Right ventricle myocardium superior (tissue), 1 donor: ENCODE measurements around the gene MAMDC4. TPM values are rescaled to one million over a fixed set of nuclear protein-coding genes. Genes with fewer than 3 reads are reported as not detected.

ENCODE experiments used
- ATAC-seq: fragments of 200-7000 bp; cut with Tn5 transposase; one replicate; pipeline ENCODE4 v1.9.1; 2020; ENCODE audit warnings: mild to moderate bottlenecking; ENCODE audit not compliant: poor library complexity
- DNase-seq: peaks from one replicate; pipeline ENCODE4 v3.0.0-alpha.2; 2020
- intact Hi-C: fragments of 100-400 bp; cut with DNase I; formaldehyde crosslinking; loops from one replicate; pipeline ENCODE4 v1.11.2; 2022
- total RNA-seq: library from RNA; stranded (reverse); fragmentation: NEBNext Ultra II Directional; extraction: Animal tissue kit (Norgen Biotek cat#: 25700); gene quantifications from one replicate; pipeline ENCODE4 v1.2.1, GENCODE V29; 2021
- donor health status: DM: no; HTN: yes; CAD: no; lungs with severe emphysema.

The MAMDC4 gene
- total RNA-seq, 1 donor from 2014 or later, result 13.2 TPM

DNA sequence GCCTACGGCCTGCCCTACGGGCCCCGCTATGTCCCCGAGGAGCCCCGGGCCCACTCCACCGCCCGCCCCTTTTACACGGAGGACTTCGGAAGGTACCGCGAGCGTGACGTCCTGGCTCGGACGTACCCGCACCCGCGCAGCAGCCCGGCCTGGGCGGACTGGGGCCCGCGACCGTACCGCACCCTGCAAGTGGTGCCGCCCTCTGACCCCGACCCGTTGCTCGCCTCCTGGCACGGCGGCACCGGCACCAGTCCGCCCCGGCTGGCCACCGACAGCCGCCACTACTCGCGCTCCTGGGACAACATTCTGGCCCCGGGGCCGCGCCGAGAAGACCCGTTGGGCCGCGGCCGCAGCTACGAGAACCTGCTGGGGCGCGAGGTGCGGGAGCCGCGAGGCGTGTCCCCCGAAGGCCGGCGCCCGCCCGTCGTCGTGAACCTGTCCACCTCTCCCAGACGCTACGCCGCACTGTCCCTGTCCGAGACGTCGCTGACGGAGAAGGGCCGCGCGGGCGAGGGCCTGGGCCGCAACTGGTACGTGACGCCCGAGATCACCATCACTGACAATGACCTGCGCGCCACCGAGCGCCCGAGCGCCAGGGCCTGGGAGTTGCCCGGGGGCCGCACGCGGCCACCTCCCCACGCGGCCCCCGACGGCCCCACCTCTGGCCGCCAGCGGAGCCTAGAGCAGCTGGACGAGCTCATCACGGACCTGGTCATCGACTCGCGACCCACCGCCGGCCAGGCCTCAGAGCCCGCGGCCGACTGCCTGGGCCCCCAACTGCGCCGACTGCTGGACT lies 6.5 kb upstream of the MAMDC4 start:
- no peak for ATAC-seq
- no peak for DNase-seq
- intact Hi-C loops, result loop anchor here (5.0 kb wide), 1 partner anchor 97 kb away; the partner anchor contains the start of gene FBXW5

DNA sequence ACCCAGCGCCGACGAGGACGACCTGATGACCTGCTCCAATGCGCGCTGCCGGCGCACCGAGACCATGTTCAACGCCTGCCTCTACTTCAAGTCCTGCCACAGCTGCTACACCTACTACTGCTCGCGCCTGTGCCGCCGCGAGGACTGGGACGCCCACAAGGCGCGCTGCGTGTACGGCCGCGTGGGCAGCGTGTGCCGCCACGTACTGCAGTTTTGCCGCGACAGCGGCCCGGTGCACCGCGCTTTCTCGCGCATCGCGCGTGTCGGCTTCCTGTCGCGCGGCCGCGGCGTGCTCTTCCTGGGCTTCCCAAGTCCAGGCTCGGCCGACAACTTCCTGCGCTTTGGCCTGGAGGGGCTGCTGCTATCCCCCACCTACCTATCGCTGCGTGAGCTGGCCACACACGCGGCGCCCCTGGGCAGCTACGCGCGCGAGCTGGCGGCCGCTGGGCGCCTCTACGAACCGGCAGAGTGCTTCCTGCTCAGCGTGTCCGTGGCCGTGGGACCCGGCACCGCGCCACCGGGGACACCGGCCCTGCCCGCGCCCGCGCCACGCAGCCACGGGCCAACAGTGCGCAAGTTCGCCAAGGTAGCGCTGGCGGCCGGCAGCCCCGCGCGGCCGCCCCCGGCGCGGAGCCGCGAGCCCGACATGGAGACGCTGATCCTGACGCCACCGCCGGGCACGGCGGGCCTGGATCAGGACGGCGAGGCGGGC lies 5.6 kb upstream of the MAMDC4 start:
- intact Hi-C loops, result loop anchor here (5.0 kb wide), 1 partner anchor 96 kb away; the partner anchor contains the start of gene FBXW5
- ATAC-seq, result no peak

DNA sequence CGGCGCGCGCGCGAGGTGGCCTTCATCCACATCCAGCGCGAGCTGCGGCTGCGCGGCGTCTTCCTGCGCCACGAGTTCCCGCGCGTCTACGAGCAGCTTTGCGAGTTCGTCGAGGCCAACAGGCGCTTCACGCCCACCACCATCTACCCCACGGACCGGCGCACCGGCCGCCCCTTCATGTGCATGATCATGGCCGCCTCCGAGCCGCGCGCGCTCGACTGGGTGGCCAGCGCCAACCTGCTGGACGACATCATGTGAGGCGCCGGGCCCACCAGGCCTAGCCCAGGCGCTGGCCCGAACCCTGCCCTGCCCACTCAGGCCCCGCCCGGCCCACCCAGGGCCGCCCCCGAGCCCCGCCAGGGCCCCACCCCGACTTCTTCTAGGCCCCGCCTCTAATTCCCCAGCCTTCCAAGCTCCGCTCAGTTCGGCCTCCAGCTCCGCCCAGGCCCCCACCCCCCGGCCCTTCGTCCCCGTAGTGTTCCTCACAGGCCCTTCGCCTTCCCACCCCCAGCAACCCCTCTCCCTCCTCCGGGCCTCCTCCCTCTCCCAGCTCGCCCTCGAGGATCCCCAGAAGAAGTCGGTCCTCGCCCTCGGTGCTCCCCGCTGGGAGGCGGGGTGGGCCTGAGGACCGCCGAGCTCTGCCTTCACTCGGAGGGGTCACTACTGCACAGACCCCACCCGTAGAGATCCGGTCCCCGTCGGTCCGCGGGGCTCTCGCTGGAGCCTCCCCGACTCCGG lies 4.9 kb upstream of the MAMDC4 start:
- peak; percentile 81 for DNase-seq

More for the DNA sequence above, 5.6 kb upstream of the MAMDC4 start:
- DNase-seq, result no peak

DNA sequence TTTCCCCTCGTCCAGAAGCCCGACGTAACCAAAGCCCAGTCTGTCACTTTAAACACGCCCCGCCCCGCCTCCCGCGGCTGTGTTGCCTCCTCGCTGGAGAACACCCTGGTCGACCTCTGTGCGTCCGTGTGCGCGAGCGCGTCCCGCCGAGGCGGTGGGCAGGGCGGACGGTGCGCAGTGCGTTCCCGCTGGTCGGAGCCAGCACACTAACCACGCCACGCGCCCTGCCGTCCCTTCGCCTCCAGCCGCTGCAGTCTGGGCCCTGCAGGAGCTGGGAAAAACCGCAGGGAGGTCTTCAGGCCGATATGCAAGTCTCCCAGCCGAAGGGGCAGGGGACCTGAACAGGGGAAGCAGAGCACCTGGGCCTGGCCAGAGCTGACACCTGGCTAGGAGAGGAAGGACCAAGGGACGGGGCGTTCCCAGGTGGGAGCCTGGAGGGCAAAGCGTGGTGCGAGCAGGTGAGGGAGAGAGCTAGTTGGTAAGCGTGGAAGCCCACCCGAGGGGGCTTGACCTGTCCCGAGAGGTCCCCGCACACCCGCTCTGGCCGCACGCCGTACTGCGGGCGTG lies 4.2 kb upstream of the MAMDC4 start:
- peak; percentile 96 for DNase-seq
- intact Hi-C loops, result loop anchor here (5.0 kb wide), 1 partner anchor 94 kb away; the partner anchor contains the start of gene FBXW5
- ATAC-seq, result peak; percentile 64

More for the DNA sequence above, 4.9 kb upstream of the MAMDC4 start:
- peak; percentile 29 for ATAC-seq
- intact Hi-C loops, result loop anchor here (5.0 kb wide), 1 partner anchor 95 kb away; the partner anchor contains the start of gene FBXW5

DNA sequence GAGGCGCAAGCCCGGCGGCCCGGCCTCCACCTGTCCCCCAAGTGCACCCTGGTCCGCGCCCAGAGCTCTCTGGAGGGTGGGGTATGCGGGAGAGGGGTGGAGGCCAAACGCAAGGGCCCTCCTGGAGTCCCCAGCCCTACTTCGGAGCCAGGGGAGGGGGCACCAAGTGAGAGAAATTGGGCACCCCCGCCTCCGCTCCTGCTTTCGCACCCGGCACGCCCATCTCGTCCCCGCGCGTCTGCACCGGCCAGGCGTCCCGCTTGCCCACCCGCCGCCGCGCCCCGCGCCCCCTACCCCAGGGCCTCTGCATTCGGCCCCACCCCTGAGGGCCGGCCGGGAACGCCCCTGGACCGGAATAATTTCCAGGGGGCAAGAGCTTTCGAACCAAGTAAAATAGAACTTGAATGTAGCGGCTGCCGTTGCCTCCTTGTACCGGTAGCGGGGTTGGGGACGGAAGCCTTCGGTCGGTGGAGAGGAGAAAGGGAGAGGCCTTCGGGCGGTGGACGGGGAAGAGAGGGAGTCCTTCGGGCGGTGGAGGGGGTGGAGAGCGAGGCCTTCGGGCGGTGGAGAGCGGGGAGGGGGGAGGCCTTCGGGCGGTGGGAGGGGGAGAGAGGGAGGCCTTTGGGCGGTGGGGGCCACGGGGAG lies 3.6 kb upstream of the MAMDC4 start:
- intact Hi-C loops, result loop anchor here (5.0 kb wide), 1 partner anchor 94 kb away; the partner anchor contains the start of gene FBXW5
- DNase-seq (peak; percentile 67), ATAC-seq (peak; percentile 9)

DNA sequence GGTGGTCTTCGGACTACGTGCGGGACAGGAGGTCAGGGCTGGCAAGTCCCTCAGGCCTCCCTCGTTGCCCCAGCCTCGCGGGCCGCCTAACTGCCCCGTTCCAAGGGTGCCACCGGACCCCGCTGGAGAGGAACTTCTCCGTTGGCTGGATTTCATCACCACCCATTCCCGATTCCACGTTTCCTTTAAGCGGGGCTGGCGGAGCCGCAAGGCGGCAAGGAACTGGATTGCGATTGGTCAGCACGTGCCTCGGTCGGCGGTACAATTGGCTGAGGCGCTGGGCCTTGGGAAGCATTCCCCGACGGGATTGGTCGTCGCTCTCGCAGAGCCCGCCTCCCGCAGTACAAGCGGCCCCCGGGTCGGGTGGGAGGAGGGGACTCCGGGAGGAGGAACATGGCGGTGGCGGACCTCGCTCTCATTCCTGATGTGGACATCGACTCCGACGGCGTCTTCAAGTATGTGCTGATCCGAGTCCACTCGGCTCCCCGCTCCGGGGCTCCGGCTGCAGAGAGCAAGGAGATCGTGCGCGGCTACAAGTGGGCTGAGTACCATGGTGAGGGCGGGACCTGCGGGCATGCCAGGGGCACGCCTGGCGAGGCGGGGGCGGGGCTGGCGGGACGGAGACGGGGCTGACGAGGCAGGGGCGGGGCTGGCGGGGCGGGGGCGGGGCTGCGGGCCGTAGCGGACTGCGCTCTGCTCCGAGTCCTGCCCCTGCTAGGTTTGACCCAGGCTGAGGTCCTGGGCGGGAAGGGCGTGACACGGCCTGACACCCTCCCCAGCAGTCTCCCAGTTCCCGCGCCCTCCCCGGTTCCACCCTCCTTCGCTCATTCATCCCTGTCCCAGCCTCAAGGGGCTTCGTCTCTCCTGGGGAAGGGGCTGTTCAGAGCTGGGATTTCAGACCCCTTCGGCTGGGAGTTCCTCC lies 2.8 kb upstream of the MAMDC4 start, which contains the start of gene PHPT1:
TSS of gene PHPT1 (plus strand) at position 372 of the 922 bp plus-strand sequence. CDS start at position 394, 22 bp downstream.
- ATAC-seq, result peak; percentile 83
- intact Hi-C loops, result loop anchor here (5.0 kb wide), 1 partner anchor 93 kb away; the partner anchor contains the start of gene FBXW5
- peak; percentile 99 for DNase-seq

DNA sequence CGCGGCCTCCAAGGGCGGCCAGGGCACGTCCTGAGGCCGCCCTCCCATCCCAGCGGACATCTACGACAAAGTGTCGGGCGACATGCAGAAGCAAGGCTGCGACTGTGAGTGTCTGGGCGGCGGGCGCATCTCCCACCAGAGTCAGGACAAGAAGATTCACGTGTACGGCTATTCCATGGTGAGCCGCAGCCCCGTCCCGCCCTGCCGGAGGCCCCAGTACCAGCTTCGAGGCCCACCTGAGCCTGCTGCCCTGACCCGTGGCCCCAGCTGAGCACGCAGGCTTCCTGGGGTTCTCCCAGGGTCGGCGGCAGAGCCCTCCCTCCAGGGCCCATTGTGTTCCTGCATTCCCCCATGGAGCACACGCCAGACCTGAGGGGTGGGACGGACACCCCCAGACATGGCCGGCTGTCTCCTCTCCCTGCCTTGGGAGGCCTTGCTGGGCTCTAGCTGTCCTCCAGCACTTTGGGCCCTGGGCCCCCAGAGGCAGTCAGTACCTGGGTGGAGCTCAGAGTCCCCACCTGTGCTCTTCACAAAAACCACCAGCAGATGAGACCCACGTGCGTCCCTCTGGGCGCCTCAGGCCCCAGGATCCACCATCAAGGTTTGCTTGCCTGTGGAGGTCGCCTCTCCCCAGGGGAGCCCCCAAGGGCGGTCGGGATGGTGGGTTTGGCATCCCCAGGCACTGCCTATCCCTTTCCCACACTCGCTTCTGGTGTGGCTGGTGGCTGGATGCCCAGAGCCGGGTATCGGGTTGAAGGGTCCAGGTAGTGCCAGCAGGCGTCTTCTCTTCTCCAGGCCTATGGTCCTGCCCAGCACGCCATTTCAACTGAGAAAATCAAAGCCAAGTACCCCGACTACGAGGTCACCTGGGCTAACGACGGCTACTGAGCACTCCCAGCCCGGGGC lies 1.9 kb upstream of the MAMDC4 start:
- ATAC-seq (no peak), DNase-seq (no peak)
- intact Hi-C loops, result loop anchor here (5.0 kb wide), 1 partner anchor 92 kb away; the partner anchor contains the start of gene FBXW5

DNA sequence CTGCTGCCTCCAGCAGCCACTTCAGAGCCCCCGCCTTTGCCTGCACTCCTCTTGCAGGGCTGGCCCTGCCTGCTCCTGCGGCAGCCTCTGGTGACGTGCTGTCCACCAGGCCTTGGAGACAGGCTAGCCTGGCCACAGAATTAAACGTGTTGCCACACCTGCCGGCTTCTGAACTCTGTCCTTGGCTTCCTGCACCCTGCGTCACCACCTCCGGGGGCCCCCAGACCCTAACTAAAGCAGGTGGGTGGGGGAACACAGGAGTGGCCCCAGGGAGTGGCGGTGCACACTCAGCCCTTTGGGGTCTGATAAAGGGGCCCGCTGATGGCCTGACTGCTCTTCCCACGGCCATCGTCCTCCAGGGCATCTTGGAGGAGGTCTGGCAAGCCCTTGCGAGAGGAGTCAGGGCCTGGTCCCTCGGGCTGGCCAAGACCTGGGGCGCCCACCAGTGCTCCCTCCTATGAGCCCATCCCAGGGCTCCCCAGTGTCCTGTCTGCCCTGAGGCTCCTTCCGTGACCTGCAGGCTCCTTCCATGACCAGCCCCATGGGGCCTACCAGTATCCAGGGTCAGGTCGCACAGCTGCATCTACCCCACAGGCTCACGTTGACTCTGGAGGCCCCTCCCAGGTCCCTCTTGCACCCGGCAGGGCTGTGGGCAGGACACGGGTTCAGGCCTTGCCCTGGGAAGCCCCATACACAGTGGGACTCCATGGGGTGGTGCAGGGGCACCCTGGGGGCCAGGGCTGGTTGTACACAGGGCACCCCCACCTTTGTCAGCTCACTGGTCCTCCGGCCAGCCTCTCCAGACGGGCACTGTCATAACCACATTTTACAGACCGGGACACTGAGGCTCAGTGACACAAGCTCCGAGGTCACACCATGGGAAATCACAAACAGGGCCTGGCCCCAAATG lies 1.0 kb upstream of the MAMDC4 start:
- ATAC-seq (no peak), DNase-seq (no peak)
- intact Hi-C loops, result no loop called here

DNA sequence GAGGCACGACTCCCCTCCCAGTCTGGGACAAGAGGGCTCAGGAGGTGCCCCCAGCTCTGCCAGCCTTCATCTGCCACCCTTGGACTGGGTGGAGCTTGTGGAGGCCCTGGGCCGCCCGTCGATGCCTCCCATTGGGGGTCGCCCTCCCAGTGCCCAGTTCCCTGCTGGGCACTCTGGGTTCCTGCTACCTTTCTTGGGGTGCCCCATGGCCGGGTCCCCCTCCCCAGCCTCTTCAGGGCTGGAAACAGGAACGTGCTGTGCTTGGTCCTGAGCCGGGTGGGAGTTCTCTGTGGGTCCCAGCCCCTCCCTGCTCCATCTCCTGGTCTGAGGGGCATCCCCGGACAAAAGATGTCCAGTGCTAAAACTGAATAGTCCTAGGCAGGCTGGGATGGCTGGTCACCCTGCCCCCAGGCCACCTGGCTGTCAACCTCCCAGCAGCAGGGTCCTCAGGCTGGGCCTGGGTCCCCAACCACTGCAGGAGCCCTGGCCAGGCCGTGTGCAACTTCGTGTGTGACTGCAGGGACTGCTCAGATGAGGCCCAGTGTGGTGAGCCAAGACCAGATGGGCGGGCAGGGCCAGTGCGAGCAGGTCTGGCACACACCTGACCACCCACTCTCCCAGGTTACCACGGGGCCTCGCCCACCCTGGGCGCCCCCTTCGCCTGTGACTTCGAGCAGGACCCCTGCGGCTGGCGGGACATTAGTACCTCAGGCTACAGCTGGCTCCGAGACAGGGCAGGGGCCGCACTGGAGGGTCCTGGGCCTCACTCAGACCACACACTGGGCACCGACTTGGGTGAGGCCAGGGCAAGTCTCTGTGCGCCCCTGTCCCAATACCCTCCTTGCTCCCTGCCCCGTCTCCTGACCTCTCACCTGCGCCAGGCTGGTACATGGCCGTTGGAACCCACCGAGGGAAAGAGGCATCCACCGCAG lies 784 bp downstream of the MAMDC4 start:
- intact Hi-C loops, result no loop called here
- ATAC-seq (no peak), DNase-seq (no peak)

DNA sequence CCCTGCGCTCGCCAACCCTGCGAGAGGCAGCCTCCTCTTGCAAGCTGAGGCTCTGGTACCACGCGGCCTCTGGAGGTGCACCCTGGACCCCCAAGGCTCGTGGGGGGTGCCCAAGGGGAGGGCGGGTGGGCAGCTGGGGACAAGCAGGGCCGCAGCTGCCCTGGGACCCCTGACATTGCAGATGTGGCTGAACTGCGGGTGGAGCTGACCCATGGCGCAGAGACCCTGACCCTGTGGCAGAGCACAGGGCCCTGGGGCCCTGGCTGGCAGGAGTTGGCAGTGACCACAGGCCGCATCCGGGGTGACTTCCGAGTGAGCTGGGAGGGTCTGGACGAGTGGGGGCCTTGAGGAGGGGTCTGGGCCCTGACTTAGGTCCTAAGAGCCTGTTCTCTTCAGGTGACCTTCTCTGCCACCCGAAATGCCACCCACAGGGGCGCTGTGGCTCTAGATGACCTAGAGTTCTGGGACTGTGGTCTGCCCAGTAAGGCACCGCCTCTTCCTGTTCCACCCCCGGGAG lies 1.5 kb downstream of the MAMDC4 start:
- intact Hi-C loops, result no loop called here
- DNase-seq (peak; percentile 39), ATAC-seq (no peak)

DNA sequence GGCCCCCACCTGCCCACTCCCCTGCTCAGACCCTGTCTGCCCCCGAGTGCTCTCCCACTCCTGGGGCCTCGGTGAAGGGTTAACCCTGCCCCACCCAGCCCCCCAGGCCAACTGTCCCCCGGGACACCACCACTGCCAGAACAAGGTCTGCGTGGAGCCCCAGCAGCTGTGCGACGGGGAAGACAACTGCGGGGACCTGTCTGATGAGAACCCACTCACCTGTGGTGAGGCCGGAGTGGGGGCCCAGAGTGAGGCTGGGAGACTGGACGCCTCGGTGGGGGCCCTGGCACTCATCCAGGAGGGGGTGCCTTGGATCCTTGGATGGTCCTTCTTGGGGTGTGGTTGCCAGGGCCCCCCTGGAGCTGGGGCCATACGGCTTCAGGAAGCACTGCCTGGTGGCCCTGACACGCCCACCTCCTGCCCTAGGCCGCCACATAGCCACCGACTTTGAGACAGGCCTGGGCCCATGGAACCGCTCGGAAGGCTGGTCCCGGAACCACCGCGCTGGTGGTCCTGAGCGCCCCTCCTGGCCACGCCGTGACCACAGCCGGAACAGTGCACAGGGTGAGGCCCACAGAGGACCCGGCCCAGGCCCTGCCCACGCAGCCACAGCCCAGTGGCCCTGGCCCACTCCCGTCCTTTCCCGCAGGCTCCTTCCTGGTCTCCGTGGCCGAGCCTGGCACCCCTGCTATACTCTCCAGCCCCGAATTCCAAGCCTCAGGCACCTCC lies 2.1 kb downstream of the MAMDC4 start:
- intact Hi-C loops, result no loop called here
- ATAC-seq (no peak), DNase-seq (peak; percentile 47)

DNA sequence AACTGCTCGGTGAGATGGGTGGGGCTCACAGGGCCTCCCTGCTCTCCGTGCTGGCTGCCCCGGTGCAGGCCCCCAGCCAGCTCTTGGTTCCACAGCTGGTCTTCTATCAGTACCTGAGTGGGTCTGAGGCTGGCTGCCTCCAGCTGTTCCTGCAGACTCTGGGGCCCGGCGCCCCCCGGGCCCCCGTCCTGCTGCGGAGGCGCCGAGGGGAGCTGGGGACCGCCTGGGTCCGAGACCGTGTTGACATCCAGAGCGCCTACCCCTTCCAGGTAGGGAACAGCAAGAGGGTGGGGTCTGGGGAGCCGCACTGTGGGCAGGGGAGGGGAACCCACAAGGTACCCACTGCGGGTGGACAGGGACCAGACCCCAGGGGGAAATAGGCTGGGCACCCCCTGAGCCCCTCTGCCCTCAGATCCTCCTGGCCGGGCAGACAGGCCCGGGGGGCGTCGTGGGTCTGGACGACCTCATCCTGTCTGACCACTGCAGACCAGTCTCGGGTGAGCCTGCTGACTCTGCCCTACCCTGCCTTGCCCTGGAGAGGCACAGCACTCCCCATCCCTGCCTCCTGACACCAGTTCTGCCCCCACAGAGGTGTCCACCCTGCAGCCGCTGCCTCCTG lies 2.8 kb downstream of the MAMDC4 start:
- intact Hi-C loops, result no loop called here
- ATAC-seq (no peak), DNase-seq (peak; percentile 35)
